Globus pallidus (tissue), 1 donor: ENCODE results near the gene IKZF3.
"Not testable (repeated sequence)": the region's sequence is repeated elsewhere in the genome, so short reads cannot be mapped to it uniquely, and the experiment has no call there.

Experiments
- DNase-seq: peaks from one replicate; pipeline ENCODE4 v3.0.0-alpha.2; 2015; ENCODE audit warnings: low spot score

IKZF3 gene

GRCh38 chr17:39863918-39864746 is at the start of gene IKZF3:
Gene IKZF3, minus strand, starts transcription at chr17:39864312. Its CDS starts 186 bp downstream, at chr17:39864126.
- DNase-seq = peak; percentile 0

GRCh38 chr17:39908789-39909352 is 44.8 kb upstream of the IKZF3 start:
- DNase-seq = no peak

- no peak for DNase-seq
These were observed 40.8 kb upstream of the IKZF3 start for GRCh38 chr17:39904990-39905288.

- DNase-seq = no peak
These were observed 39.2 kb upstream of the IKZF3 start for GRCh38 chr17:39903158-39903884.

- not testable (repeated sequence) for DNase-seq
These were observed 37.9 kb upstream of the IKZF3 start for GRCh38 chr17:39902027-39902426.

GRCh38 chr17:39899215-39899614 is 35.1 kb upstream of the IKZF3 start:
- no peak for DNase-seq

GRCh38 chr17:39898088-39898487 is 34.0 kb upstream of the IKZF3 start:
- no peak for DNase-seq

GRCh38 chr17:39894681-39895376 is 30.7 kb upstream of the IKZF3 start:
- no peak for DNase-seq

GRCh38 chr17:39889200-39889599 is 25.1 kb upstream of the IKZF3 start:
- no peak for DNase-seq

- DNase-seq = no peak
These were observed 23.0 kb upstream of the IKZF3 start for GRCh38 chr17:39887078-39887477.

GRCh38 chr17:39886102-39886501 is 22.0 kb upstream of the IKZF3 start:
- DNase-seq = not testable (repeated sequence)

- no peak for DNase-seq
These were observed 8.6 kb upstream of the IKZF3 start for GRCh38 chr17:39872751-39873150.

GRCh38 chr17:39871801-39872200 is 7.7 kb upstream of the IKZF3 start:
- no peak for DNase-seq

GRCh38 chr17:39870776-39871175 is 6.7 kb upstream of the IKZF3 start:
- no peak for DNase-seq

- DNase-seq = no peak
These were observed 4.4 kb upstream of the IKZF3 start for GRCh38 chr17:39868554-39868942.

GRCh38 chr17:39867880-39868553 is 3.9 kb upstream of the IKZF3 start, which contains the start of gene ZPBP2:
Gene ZPBP2, plus strand, starts transcription at chr17:39868202. Its CDS starts 153 bp downstream, at chr17:39868355.
- DNase-seq = no peak

GRCh38 chr17:39867084-39867879 is 3.2 kb upstream of the IKZF3 start:
- no peak for DNase-seq

GRCh38 chr17:39866013-39866730 is 2.1 kb upstream of the IKZF3 start:
- DNase-seq = no peak

GRCh38 chr17:39863244-39863917 is 731 bp downstream of the IKZF3 start:
- no peak for DNase-seq

GRCh38 chr17:39861235-39861634 is 2.9 kb downstream of the IKZF3 start:
- no peak for DNase-seq
